ACHN (cell line): ENCODE data around the gene HOXA7.

Experiments
- DNase-seq: peaks from one replicate; pipeline ENCODE4 v3.0.0-alpha.2; 2015
- in situ Hi-C: cut with HindIII; loops from 2 replicates; pipeline ENCODE4 v1.10.0; 2017; ENCODE audit warnings: low sequenced_read_pairs, low pct_ligation_motif_present, low pct_unique_long_range_greater_than_20kb

Gene HOXA7

GRCh38 chr7:27107391-27108381, 48.8 kb downstream of the HOXA7 start:
- no peak for DNase-seq
- in situ Hi-C loops: no loop called here

GRCh38 chr7:27106901-27107240, 49.6 kb downstream of the HOXA7 start:
- in situ Hi-C loops: no loop called here
- no peak for DNase-seq

GRCh38 chr7:27106181-27106900, 50.1 kb downstream of the HOXA7 start:
- no peak for DNase-seq
- in situ Hi-C loops: no loop called here

- no peak for DNase-seq
- in situ Hi-C loops: no loop called here
These were observed 51.0 kb downstream of the HOXA7 start for GRCh38 chr7:27105301-27106031.

- in situ Hi-C loops: no loop called here
These were observed 52.0 kb downstream of the HOXA7 start for GRCh38 chr7:27104341-27105058.

More at GRCh38 chr7:27104341-27105058, 52.0 kb downstream of the HOXA7 start:
- DNase-seq: no peak
